Adipocyte (in vitro differentiated cells): ENCODE measurements around the gene ARL6.
A peak's percentile ranks its signal among the peaks of the same experiment; 100 is the strongest.

Source experiments
- DNase-seq: peaks from one replicate; pipeline ENCODE4 v3.0.0-alpha.2; 2015; ENCODE audit warnings: low read depth
- H3K27me3 ChIP-seq: replicated peaks from 2 replicates; pipeline ENCODE4 v1.7.0; 2013; ENCODE audit warnings: mild to moderate bottlenecking, low read length, moderate library complexity; ENCODE audit not compliant: control insufficient read depth, insufficient read depth
- H3K36me3 ChIP-seq: 2 replicates; pipeline ENCODE4 v1.7.0; 2013; ENCODE audit warnings: low read length, mild to moderate bottlenecking, moderate library complexity; ENCODE audit not compliant: control insufficient read depth, insufficient read depth, severe bottlenecking
- H3K4me1 ChIP-seq: 2 replicates; pipeline ENCODE4 v1.7.0; 2013; ENCODE audit warnings: mild to moderate bottlenecking, low read length, moderate library complexity; ENCODE audit not compliant: control insufficient read depth, insufficient read depth
- H3K4me3 ChIP-seq: 2 replicates; pipeline ENCODE4 v1.7.0; 2013; ENCODE audit warnings: mild to moderate bottlenecking, low read length, moderate library complexity
- H3K9ac ChIP-seq: 2 replicates; pipeline ENCODE4 v1.7.0; 2013; ENCODE audit warnings: mild to moderate bottlenecking, low read length, moderate library complexity
- H3K9me3 ChIP-seq: 2 replicates; pipeline ENCODE4 v1.7.0; 2013; ENCODE audit warnings: mild to moderate bottlenecking, low read length, moderate library complexity; ENCODE audit not compliant: control insufficient read depth

The ARL6 gene

GRCh38 chr3:97778152-97778551 is 13.6 kb downstream of the ARL6 start:
- H3K4me3 ChIP-seq = no peak overlapping the region
- H3K4me1 ChIP-seq = no peaks in the 10 kb centered on the region
- no peaks in the 10 kb centered on the region for H3K36me3 ChIP-seq
- H3K9ac ChIP-seq = no peak overlapping the region
- peak; percentile 7 for DNase-seq
- no peaks in the 10 kb centered on the region for H3K9me3 ChIP-seq
- no peaks in the 10 kb centered on the region for H3K27me3 ChIP-seq

- H3K9ac ChIP-seq = no peak overlapping the region
- H3K9me3 ChIP-seq = no peaks in the 10 kb centered on the region
- no peaks in the 10 kb centered on the region for H3K4me1 ChIP-seq
- peak; percentile 85 for DNase-seq
- no peaks in the 10 kb centered on the region for H3K27me3 ChIP-seq
- H3K36me3 ChIP-seq = no peaks in the 10 kb centered on the region
- no peak overlapping the region for H3K4me3 ChIP-seq
Observed at GRCh38 chr3:97793420-97794019, 29.0 kb downstream of the ARL6 start.

- DNase-seq = no peak
- H3K36me3 ChIP-seq = no peaks in the 10 kb centered on the region
- no peaks in the 10 kb centered on the region for H3K4me1 ChIP-seq
- no peaks in the 10 kb centered on the region for H3K9me3 ChIP-seq
- H3K9ac ChIP-seq = no peak overlapping the region
- no peak overlapping the region for H3K4me3 ChIP-seq
- H3K27me3 ChIP-seq = no peaks in the 10 kb centered on the region
Observed at GRCh38 chr3:97795951-97796350, 31.4 kb downstream of the ARL6 start.

GRCh38 chr3:97804471-97804870 is 39.9 kb downstream of the ARL6 start:
- H3K9ac ChIP-seq = no peak overlapping the region
- no peaks in the 10 kb centered on the region for H3K36me3 ChIP-seq
- no peaks in the 10 kb centered on the region for H3K27me3 ChIP-seq
- no peak for DNase-seq
- H3K4me3 ChIP-seq = no peak overlapping the region
- H3K9me3 ChIP-seq = no peaks in the 10 kb centered on the region
- no peaks in the 10 kb centered on the region for H3K4me1 ChIP-seq

GRCh38 chr3:97810779-97811390 is 46.3 kb downstream of the ARL6 start:
- H3K27me3 ChIP-seq = no peaks in the 10 kb centered on the region
- no peaks in the 10 kb centered on the region for H3K4me1 ChIP-seq
- H3K4me3 ChIP-seq = no peak overlapping the region
- H3K9ac ChIP-seq = no peak overlapping the region
- no peaks in the 10 kb centered on the region for H3K36me3 ChIP-seq
- DNase-seq = peak; percentile 20
- no peaks in the 10 kb centered on the region for H3K9me3 ChIP-seq

- Histone ChIP-seq H3K4me3 (no peak overlapping the region), H3K9me3 (no peaks in the 10 kb centered on the region), H3K36me3 (no peaks in the 10 kb centered on the region), H3K9ac (no peak overlapping the region), H3K27me3 (no peaks in the 10 kb centered on the region), H3K4me1 (no peaks in the 10 kb centered on the region)
- no peak for DNase-seq
Observed at GRCh38 chr3:97815149-97815917, 50.8 kb downstream of the ARL6 start.

- H3K4me1 ChIP-seq = no peaks in the 10 kb centered on the region
- H3K36me3 ChIP-seq = no peaks in the 10 kb centered on the region
- H3K9me3 ChIP-seq = no peaks in the 10 kb centered on the region
- H3K27me3 ChIP-seq = no peaks in the 10 kb centered on the region
- no peak overlapping the region for H3K9ac ChIP-seq
- DNase-seq = no peak
- no peak overlapping the region for H3K4me3 ChIP-seq
Observed at GRCh38 chr3:97816811-97817210, 52.3 kb downstream of the ARL6 start.

GRCh38 chr3:97817965-97818364 is 53.4 kb downstream of the ARL6 start:
- H3K9ac ChIP-seq = no peak overlapping the region
- H3K9me3 ChIP-seq = no peaks in the 10 kb centered on the region
- H3K27me3 ChIP-seq = no peaks in the 10 kb centered on the region
- no peaks in the 10 kb centered on the region for H3K36me3 ChIP-seq
- H3K4me1 ChIP-seq = no peaks in the 10 kb centered on the region
- DNase-seq = no peak
- no peak overlapping the region for H3K4me3 ChIP-seq

- Histone ChIP-seq H3K4me3 (peak overlapping the region; percentile 97), H3K4me1 (peaks cover 24% of the 10 kb centered on the region), H3K9ac (peak overlapping the region; percentile 90)
Observed at GRCh38 chr3:97820780-97821179, 56.2 kb downstream of the ARL6 start.

GRCh38 chr3:97821287-97821773 is 56.8 kb downstream of the ARL6 start:
- peak overlapping the region; percentile 97 for H3K4me3 ChIP-seq
- H3K36me3 ChIP-seq = no peaks in the 10 kb centered on the region
- H3K9me3 ChIP-seq = no peaks in the 10 kb centered on the region
- peak; percentile 72 for DNase-seq
- no peaks in the 10 kb centered on the region for H3K27me3 ChIP-seq
- H3K9ac ChIP-seq = peak overlapping the region; percentile 90
- peaks cover 24% of the 10 kb centered on the region for H3K4me1 ChIP-seq

More at GRCh38 chr3:97820780-97821179, 56.2 kb downstream of the ARL6 start:
- Histone ChIP-seq H3K36me3 (no peaks in the 10 kb centered on the region), H3K9me3 (no peaks in the 10 kb centered on the region), H3K27me3 (no peaks in the 10 kb centered on the region)
- no peak for DNase-seq

GRCh38 chr3:97821774-97822358 is 57.3 kb downstream of the ARL6 start, which contains the start of gene CRYBG3:
CRYBG3 (plus strand) TSS chr3:97822011; CDS start chr3:97822207, 196 bp downstream.
- peak within 1 kb of the TSS; percentile 97 for H3K4me3 ChIP-seq
- DNase-seq = peak; percentile 95
- no peaks in the 10 kb centered on the region for H3K27me3 ChIP-seq
- H3K36me3 ChIP-seq = no peaks in the 10 kb centered on the region
- peaks cover 24% of the 10 kb centered on the region for H3K4me1 ChIP-seq
- H3K9me3 ChIP-seq = no peaks in the 10 kb centered on the region
- H3K9ac ChIP-seq = peak within 1 kb of the TSS; percentile 90
